Umbilical cord (tissue), 2 donors: ENCODE data around the gene SGCA. TPM values are rescaled to one million over a fixed set of nuclear protein-coding genes. Genes with fewer than 3 reads are reported as not detected.

Experiments
- DNase-seq: peaks from one replicate; pipeline ENCODE4 v3.0.0-alpha.2; 2015; ENCODE audit warnings: low spot score
- total RNA-seq: library from RNA; depleted of rRNA; stranded (reverse); fragments of >200 nt; gene quantifications from one replicate; pipeline ENCODE4 v1.2.3, GENCODE V29; 2014; ENCODE audit warnings: low replicate concordance; ENCODE audit not compliant: insufficient read depth

The SGCA gene
- total RNA-seq, 1 donor from 2014 or later: 31.3 TPM

- DNase-seq: no peak
These were observed 31.3 kb upstream of the SGCA start for GRCh38 chr17:50134206-50135110.

GRCh38 chr17:50135316-50136095, 30.3 kb upstream of the SGCA start:
- no peak for DNase-seq

GRCh38 chr17:50136096-50136687, 29.6 kb upstream of the SGCA start:
- no peak for DNase-seq

- no peak for DNase-seq
These were observed 28.8 kb upstream of the SGCA start for GRCh38 chr17:50137042-50137441.

GRCh38 chr17:50139185-50139783, 26.5 kb upstream of the SGCA start:
- DNase-seq: no peak

GRCh38 chr17:50139950-50140885, 25.6 kb upstream of the SGCA start:
- DNase-seq: peak; percentile 61

- no peak for DNase-seq
These were observed 24.6 kb upstream of the SGCA start for GRCh38 chr17:50141026-50141744.

GRCh38 chr17:50141745-50142110, 24.1 kb upstream of the SGCA start:
- no peak for DNase-seq

- DNase-seq: no peak
These were observed 22.2 kb upstream of the SGCA start for GRCh38 chr17:50143461-50144176.

GRCh38 chr17:50144355-50144754, 21.4 kb upstream of the SGCA start:
- DNase-seq: no peak

GRCh38 chr17:50144845-50145531, 20.8 kb upstream of the SGCA start:
- DNase-seq: no peak

- no peak for DNase-seq
These were observed 20.1 kb upstream of the SGCA start for GRCh38 chr17:50145532-50146229.

- no peak for DNase-seq
These were observed 19.4 kb upstream of the SGCA start for GRCh38 chr17:50146230-50146926.

- DNase-seq: no peak
These were observed 18.7 kb upstream of the SGCA start for GRCh38 chr17:50146927-50147665.

- no peak for DNase-seq
These were observed 18.0 kb upstream of the SGCA start for GRCh38 chr17:50147841-50148225.

GRCh38 chr17:50148226-50149090, 17.3 kb upstream of the SGCA start:
- peak; percentile 69 for DNase-seq
